ENCODE measurements around the gene SFTPD. TPM values are rescaled to one million over a fixed set of nuclear protein-coding genes. Genes with fewer than 3 reads are reported as not detected.

Gene SFTPD
- total RNA-seq, 4 donors from 2014 or later: 0.58 to 0.97 TPM; not detected in 2

DNA sequence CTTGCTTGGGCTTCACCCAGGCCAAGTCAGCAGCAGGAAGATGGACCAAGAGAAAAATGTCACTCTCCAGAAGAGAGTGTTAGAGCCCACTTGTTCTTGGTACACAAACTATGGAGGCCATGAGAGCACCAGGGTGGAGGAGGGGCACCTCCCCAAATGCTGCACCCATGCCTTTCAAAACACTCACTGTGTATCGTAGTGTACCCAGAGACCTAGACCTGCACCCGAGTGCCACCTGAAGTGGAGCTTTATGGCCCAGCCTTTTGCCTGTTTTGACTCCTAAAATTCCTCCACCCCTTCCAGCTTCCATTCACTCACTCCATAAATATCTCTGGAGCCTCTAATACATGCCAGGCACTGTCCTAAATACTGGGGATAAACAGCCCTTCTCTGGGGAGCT is 5.0 kb downstream of the SFTPD start:
- H3K9me3 ChIP-seq: no peaks in the 10 kb centered on the region
- no peaks in the 10 kb centered on the region for H3K27me3 ChIP-seq
- H3K4me1 ChIP-seq: no peaks in the 10 kb centered on the region
- no peak overlapping the region for H3K4me3 ChIP-seq
- no peaks in the 10 kb centered on the region for H3K36me3 ChIP-seq
- intact Hi-C loops (cut with DNase I; ENCODE audit: low total_unique reads): no loop called here
- no peak for DNase-seq
- TF ChIP-seq, protein P1, sequence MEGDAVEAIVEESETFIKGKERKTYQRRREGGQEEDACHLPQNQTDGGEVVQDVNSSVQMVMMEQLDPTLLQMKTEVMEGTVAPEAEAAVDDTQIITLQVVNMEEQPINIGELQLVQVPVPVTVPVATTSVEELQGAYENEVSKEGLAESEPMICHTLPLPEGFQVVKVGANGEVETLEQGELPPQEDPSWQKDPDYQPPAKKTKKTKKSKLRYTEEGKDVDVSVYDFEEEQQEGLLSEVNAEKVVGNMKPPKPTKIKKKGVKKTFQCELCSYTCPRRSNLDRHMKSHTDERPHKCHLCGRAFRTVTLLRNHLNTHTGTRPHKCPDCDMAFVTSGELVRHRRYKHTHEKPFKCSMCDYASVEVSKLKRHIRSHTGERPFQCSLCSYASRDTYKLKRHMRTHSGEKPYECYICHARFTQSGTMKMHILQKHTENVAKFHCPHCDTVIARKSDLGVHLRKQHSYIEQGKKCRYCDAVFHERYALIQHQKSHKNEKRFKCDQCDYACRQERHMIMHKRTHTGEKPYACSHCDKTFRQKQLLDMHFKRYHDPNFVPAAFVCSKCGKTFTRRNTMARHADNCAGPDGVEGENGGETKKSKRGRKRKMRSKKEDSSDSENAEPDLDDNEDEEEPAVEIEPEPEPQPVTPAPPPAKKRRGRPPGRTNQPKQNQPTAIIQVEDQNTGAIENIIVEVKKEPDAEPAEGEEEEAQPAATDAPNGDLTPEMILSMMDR (IDR thresholded peaks at IDR 0.05): no peak
- TF ChIP-seq POLR2A (IDR thresholded peaks at IDR 0.05): no peak
- H3K27ac ChIP-seq: no peak overlapping the region

DNA sequence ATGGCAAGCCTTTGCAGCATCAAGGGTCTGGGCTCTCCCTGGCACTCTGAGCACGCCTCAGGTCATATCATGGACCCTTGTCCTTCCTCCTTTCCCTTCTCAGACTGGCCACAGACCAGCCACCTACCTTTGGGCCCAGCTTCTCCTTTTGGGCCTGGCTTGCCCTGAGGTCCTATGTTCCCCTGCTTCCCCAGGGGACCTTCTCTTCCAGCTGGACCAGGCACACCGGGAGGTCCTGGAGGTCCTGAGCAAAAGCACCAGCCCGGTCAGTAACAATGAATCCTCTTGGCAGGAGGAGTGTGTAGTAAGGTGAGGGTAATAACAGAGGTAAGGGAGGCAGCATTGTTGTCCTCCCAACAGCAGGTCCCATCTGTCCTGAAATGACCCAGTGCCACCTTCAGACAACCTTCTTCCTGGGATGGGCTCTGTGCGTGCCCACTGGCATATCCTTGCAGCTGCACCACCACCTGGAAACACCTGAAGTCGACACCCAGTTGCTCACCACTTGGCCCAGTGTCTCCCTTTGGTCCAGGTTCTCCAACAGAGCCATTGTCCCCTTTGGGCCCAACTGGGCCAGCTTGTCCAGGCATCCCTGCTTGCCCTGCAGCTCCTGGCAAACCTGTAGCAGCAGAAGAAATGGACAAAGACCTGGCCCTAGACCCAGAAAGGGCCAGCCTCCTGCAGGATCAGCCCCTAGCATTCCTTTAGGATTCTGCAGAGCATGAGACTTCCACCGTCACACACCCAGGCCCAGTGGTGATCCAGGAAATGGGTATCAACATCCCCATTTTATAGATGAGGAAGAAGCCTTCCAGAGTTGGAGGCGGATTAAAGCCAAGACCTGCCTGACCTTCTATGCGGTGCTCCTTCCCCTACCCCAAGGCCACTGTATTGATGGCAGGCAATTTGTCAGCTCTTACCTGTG is 6.4 kb downstream of the SFTPD start:
- H3K9me3 ChIP-seq: no peaks in the 10 kb centered on the region
- TF ChIP-seq, protein P1 (IDR thresholded peaks at IDR 0.05): no peak
- TF ChIP-seq POLR2A (IDR thresholded peaks at IDR 0.05): no peak
- intact Hi-C loops (cut with DNase I; ENCODE audit: low total_unique reads): no loop called here
- no peak for DNase-seq
- no peaks in the 10 kb centered on the region for H3K27me3 ChIP-seq
- H3K36me3 ChIP-seq: no peaks in the 10 kb centered on the region
- H3K4me1 ChIP-seq: no peaks in the 10 kb centered on the region
- H3K4me3 ChIP-seq: no peak overlapping the region
- H3K27ac ChIP-seq: no peak overlapping the region

DNA sequence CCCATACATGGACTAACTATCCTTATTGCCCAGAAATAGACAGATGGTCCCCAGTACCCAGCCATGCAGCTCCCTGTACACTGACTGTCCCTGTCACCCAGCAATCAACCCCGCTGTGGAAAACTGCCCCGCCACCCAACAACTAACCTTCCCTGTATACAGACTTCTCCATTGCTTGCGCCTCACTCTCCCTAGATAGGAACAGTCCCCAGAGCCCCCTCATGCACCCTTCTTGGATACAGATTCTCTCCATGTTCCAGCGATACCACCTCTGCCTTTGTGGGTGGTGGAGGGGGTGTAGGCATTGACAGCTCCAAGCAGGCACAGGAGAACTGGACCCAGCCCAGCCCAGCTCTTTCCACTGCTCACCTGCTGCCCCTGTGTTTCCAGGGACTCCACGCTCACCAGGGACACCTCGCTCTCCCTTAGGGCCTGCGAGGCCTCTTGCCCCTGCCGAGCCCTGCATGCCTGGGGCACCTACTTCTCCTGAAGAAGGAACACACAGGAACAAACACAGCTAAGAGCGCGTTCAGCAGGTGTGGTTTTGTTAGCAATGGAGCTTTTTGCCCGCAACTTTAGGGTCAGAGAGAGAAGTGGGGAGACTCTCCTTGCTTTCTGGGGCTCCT is 7.2 kb downstream of the SFTPD start:
- DNase-seq: no peak
- no peak for TF ChIP-seq POLR2A (IDR thresholded peaks at IDR 0.05)
- TF ChIP-seq, protein P1 (IDR thresholded peaks at IDR 0.05): no peak
- Histone ChIP-seq H3K36me3 (no peaks in the 10 kb centered on the region), H3K4me3 (no peak overlapping the region), H3K27ac (no peak overlapping the region), H3K9me3 (no peaks in the 10 kb centered on the region), H3K4me1 (no peaks in the 10 kb centered on the region), H3K27me3 (no peaks in the 10 kb centered on the region)
- intact Hi-C loops (cut with DNase I; ENCODE audit: low total_unique reads): no loop called here

DNA sequence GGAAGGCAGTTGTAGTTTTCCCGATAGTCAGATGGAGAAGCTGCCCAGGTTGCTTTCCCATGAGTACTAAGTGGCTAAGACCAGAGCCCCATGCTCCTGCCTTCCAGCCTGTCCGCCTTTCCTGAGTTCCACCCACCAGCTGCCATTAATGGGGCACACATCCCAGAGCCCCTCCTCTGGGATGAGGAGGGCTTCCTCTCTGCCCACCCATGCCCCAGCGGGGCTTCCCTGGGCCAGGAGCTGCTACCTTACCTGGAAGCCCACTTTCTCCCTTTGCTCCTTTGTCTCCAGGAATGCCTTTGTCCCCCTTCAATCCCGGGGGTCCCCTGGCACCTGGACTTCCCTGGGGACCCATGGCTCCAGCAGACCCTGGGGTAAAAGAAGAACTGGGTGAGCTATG is 7.8 kb downstream of the SFTPD start:
- no peak for TF ChIP-seq POLR2A (IDR thresholded peaks at IDR 0.05)
- TF ChIP-seq, protein P1 (IDR thresholded peaks at IDR 0.05): no peak
- no peak overlapping the region for H3K4me3 ChIP-seq

DNA sequence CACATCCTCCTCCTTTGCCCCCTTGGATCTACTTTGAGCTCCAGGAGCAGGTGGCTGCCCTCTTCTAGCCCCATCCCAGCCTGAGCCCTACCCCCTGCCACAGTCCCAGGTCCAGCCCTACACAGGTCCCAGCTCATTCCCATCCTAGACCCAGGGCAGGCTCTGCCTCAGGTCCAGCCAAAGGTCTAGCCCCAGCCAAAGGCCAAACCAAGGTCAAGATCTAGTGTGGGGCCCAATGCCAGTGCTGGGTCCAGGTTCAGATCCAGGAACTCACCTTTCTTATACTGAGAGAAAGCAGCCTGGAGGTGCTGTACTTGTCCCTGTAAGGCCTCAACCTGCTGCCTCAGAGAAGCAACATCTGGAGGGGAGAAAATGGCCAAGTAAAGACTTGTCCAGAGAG is 8.5 kb downstream of the SFTPD start:
- H3K4me1 ChIP-seq: no peaks in the 10 kb centered on the region
- H3K27me3 ChIP-seq: no peaks in the 10 kb centered on the region
- TF ChIP-seq POLR2A (IDR thresholded peaks at IDR 0.05): no peak
- TF ChIP-seq, protein P1 (IDR thresholded peaks at IDR 0.05): no peak
- no peak for DNase-seq
- intact Hi-C loops (cut with DNase I; ENCODE audit: low total_unique reads): no loop called here
- H3K9me3 ChIP-seq: no peaks in the 10 kb centered on the region
- H3K36me3 ChIP-seq: no peaks in the 10 kb centered on the region
- no peak overlapping the region for H3K27ac ChIP-seq
- no peak overlapping the region for H3K4me3 ChIP-seq

More for the DNA sequence above, 7.8 kb downstream of the SFTPD start:
- Histone ChIP-seq H3K27ac (no peak overlapping the region), H3K36me3 (no peaks in the 10 kb centered on the region), H3K4me1 (no peaks in the 10 kb centered on the region), H3K9me3 (no peaks in the 10 kb centered on the region), H3K27me3 (no peaks in the 10 kb centered on the region)
- DNase-seq: no peak
- intact Hi-C loops (cut with DNase I; ENCODE audit: low total_unique reads): no loop called here
